BJ (cell line): ENCODE measurements around the gene HSD17B11. TPM values are rescaled to one million over a fixed set of nuclear protein-coding genes. Genes with fewer than 3 reads are reported as not detected.

ENCODE experiments used
- CTCF ChIA-PET: fragments of 350-600 bp; formaldehyde crosslinking; extraction: SDS; loops from one replicate; lab custom pipeline; 2021; ENCODE audit warnings: antibody characterized with exemption, inconsistent platforms; lab: Yijun Ruan, JAX
- POLR2A ChIA-PET: fragments of 300-600 bp; sonication (Branson Sonifier 250); formaldehyde crosslinking; extraction: SDS; loops from one replicate; lab custom pipeline; 2021; ENCODE audit warnings: antibody characterized with exemption; lab: Charles Lee
- DNase-seq: peaks from one replicate; pipeline ENCODE4 v3.0.0-alpha.2; 2011; ENCODE audit warnings: low read depth
- H3K27me3 ChIP-seq: 2 replicates; pipeline ENCODE4 v1.6.0; 2011; ENCODE audit warnings: low read length; ENCODE audit not compliant: control insufficient read depth, insufficient read depth
- H3K36me3 ChIP-seq: 2 replicates; pipeline ENCODE4 v1.5.1; 2011; ENCODE audit warnings: low read length; ENCODE audit not compliant: control insufficient read depth, insufficient read depth
- H3K4me3 ChIP-seq: 2 replicates; pipeline ENCODE4 v1.5.1; 2011; ENCODE audit warnings: low read depth, mild to moderate bottlenecking, control low read depth, low read length
- CTCF ChIP-seq: IDR thresholded peaks from 2 replicates; pipeline ENCODE4 v1.5.1; 2011; ENCODE audit warnings: low read depth, mild to moderate bottlenecking, control low read depth, inconsistent platforms, low read length, moderate library complexity; ENCODE audit not compliant: insufficient read depth
- polyA plus RNA-seq: library from polyadenylated mRNA; depleted of rRNA; stranded (reverse); fragments of >200 nt; gene quantifications from 2 replicates; pipeline ENCODE4 v1.2.3, GENCODE V29; 2011; rRNA removed
- small RNA-seq: library from RNA; depleted of rRNA; stranded (forward); fragments of <200 nt; gene quantifications from one replicate; pipeline ENCODE3, GENCODE V24; 2012; ENCODE audit warnings: low replicate concordance, low read depth; ENCODE audit not compliant: insufficient read length

The HSD17B11 gene
- polyA plus RNA-seq, 1 experiment = 11.2 TPM

DNA sequence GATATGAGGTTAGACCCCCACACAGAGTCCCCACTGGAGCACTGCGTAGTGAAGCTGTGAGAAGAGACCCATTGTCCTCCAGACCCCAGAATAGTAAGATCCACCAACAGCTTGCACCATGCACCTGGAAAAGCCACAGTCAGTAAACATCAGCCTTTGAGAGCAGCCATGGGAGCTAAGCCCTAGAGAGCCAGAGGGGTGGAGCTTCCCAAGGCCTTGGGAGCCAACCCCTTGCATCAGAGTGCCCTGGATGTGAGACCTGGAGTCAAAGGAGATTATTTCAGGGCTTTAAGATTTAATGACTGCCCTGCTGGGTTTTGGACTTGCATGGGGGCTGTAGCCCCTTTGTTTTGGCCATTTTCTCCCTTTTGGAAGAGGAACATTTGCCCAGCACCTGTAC lies 104.0 kb downstream of the HSD17B11 start:
- H3K27me3 ChIP-seq = no peaks in the 10 kb centered on the region
- POLR2A ChIA-PET = no interaction called here
- no peak for TF ChIP-seq CTCF
- no peaks in the 10 kb centered on the region for H3K36me3 ChIP-seq
- CTCF ChIA-PET = no interaction called here
- no peak overlapping the region for H3K4me3 ChIP-seq
- DNase-seq = no peak

Small RNA genes within 50 kb of the gene (small RNA-seq; reads per million reads assigned to genes)
- gene MIR5705 (not detected), gene RN7SL681P (not detected)

Other genes starting within 250 kb of the HSD17B11 start
- gene KLHL8, start 170.6 kb downstream of the HSD17B11 start, polyA plus RNA-seq = 1.7 and 4.3 TPM in 2 replicates
- gene HSD17B13, start 68.3 kb downstream of the HSD17B11 start, polyA plus RNA-seq = 0.07 TPM in 1 of 2 replicates, not detected in the other
- 12.0 and 21.0 TPM in 2 replicates for gene NUDT9, start 31.4 kb upstream of the HSD17B11 start, polyA plus RNA-seq
- gene SPARCL1, start 138.2 kb upstream of the HSD17B11 start, polyA plus RNA-seq = not detected in 2 replicates
- gene DSPP, start 217.3 kb upstream of the HSD17B11 start, polyA plus RNA-seq = not detected in 2 replicates